GF-D8 (cell line): ENCODE measurements around the gene HECTD3.

Source experiments
- DNase-seq: peaks from one replicate; lab custom pipeline; 2025; lab: John Stamatoyannopoulos, UW

HECTD3 gene

GRCh38 chr1:45010855-45011811, at the start of gene HECTD3:
Gene HECTD3 (minus strand): TSS chr1:45011324. CDS start chr1:45011257, 67 bp downstream.
- peak; percentile 53 for DNase-seq

GRCh38 chr1:45059829-45060228, 48.7 kb upstream of the HECTD3 start:
- no peak for DNase-seq

- no peak for DNase-seq
These were observed 46.4 kb upstream of the HECTD3 start for GRCh38 chr1:45057542-45057941.

- no peak for DNase-seq
These were observed 40.1 kb upstream of the HECTD3 start for GRCh38 chr1:45051005-45051772.

- DNase-seq, result no peak
These were observed 35.9 kb upstream of the HECTD3 start for GRCh38 chr1:45047032-45047431.

GRCh38 chr1:45044916-45045315, 33.8 kb upstream of the HECTD3 start:
- DNase-seq, result no peak

- DNase-seq, result no peak
These were observed 32.0 kb upstream of the HECTD3 start for GRCh38 chr1:45043094-45043493.

- DNase-seq, result no peak
These were observed 29.2 kb upstream of the HECTD3 start for GRCh38 chr1:45040297-45040696.

- DNase-seq, result no peak
These were observed 27.7 kb upstream of the HECTD3 start for GRCh38 chr1:45038661-45039364.

- no peak for DNase-seq
These were observed 27.1 kb upstream of the HECTD3 start for GRCh38 chr1:45038240-45038639.

GRCh38 chr1:45037456-45037855, 26.3 kb upstream of the HECTD3 start:
- DNase-seq, result no peak

- no peak for DNase-seq
These were observed 24.6 kb upstream of the HECTD3 start for GRCh38 chr1:45035631-45036301.

GRCh38 chr1:45033356-45033755, 22.2 kb upstream of the HECTD3 start:
- no peak for DNase-seq

- DNase-seq, result no peak
These were observed 21.7 kb upstream of the HECTD3 start for GRCh38 chr1:45032837-45033236.

- DNase-seq, result no peak
These were observed 15.3 kb upstream of the HECTD3 start for GRCh38 chr1:45026446-45026845.

GRCh38 chr1:45023663-45024062, 12.5 kb upstream of the HECTD3 start:
- DNase-seq, result no peak

GRCh38 chr1:45018599-45019230, 7.6 kb upstream of the HECTD3 start:
- DNase-seq, result peak; percentile 5

GRCh38 chr1:45016767-45017166, 5.6 kb upstream of the HECTD3 start:
- no peak for DNase-seq

GRCh38 chr1:45016090-45016697, 5.1 kb upstream of the HECTD3 start:
- no peak for DNase-seq

- no peak for DNase-seq
These were observed 4.6 kb upstream of the HECTD3 start for GRCh38 chr1:45015683-45016082.
